GM12801 (cell line): ENCODE measurements around the gene PTPRD.

Experiments used
- TF ChIP-seq, protein P1 (sequence below): IDR thresholded peaks from one replicate; pipeline ENCODE4 v1.5.1; 2011; ENCODE audit warnings: control low read depth; ENCODE audit not compliant: insufficient read length; ENCODE audit errors: extremely low read depth

The PTPRD gene

DNA sequence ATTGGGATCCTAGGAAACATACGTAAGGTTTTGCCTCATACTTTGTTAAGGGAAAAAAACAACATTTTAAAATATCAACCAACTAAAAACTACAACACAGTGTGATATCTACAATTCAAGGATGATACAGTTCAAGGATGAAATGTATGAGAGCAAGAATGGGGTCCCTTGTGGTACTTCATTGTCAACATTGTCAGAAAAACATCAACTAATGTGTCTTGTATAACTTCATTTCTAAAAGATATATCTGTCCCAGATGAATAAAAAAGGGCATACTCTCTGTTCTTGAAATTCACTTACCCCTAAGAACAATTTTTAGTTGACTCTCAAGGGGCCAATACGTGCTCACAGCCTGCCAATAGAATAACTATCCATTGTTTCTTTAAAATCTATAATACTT, 1250.5 kb downstream of the PTPRD start:
- TF ChIP-seq, protein P1, sequence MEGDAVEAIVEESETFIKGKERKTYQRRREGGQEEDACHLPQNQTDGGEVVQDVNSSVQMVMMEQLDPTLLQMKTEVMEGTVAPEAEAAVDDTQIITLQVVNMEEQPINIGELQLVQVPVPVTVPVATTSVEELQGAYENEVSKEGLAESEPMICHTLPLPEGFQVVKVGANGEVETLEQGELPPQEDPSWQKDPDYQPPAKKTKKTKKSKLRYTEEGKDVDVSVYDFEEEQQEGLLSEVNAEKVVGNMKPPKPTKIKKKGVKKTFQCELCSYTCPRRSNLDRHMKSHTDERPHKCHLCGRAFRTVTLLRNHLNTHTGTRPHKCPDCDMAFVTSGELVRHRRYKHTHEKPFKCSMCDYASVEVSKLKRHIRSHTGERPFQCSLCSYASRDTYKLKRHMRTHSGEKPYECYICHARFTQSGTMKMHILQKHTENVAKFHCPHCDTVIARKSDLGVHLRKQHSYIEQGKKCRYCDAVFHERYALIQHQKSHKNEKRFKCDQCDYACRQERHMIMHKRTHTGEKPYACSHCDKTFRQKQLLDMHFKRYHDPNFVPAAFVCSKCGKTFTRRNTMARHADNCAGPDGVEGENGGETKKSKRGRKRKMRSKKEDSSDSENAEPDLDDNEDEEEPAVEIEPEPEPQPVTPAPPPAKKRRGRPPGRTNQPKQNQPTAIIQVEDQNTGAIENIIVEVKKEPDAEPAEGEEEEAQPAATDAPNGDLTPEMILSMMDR = no peak

DNA sequence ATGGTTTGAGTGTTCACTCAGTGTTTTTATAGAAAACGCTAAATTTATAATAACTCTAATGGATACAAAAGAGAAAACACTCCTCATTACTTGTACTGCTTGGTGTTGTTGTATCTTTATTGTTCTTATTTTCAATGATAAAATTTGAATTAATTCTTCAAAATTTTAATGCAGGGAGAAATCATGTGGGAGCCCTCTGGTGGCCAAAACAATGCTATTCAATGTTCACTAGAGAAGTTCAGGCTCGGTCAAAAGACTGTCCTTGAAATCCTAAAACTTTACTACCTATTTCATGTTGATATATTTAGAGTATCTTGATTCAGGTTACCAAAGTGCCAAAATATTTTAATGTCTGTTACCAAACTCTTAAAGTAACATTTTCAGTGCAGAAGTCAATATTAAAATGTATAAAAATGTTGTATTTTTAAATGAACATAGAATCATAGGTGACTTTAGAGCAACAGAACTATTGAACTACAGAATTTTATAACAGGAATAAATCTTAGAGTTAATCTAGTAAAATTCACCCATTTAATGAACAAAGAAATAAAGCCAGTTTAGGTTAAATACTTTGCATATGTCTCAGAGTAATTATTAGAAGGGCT, 1259.8 kb downstream of the PTPRD start:
- TF ChIP-seq, protein P1 = no peak

DNA sequence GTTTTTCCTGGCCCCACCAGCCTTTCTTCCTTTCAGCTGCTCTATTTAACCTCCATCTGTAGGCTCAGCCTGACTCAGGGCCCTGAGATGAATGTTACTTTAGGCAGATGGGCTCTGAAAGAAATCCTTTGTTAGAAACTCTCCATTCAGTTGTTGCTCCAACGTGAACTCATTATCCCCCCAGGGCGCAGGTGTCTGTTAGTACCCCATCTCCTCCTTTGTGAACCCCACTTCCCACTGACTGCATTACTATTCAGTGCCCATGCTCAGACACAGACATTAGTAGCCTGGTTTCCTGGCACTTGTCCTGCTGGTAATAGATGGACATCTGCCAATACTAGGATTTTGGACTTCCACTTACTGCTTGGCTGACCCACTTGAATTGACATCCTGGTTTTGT, 1271.6 kb downstream of the PTPRD start:
- TF ChIP-seq, protein P1 = no peak

DNA sequence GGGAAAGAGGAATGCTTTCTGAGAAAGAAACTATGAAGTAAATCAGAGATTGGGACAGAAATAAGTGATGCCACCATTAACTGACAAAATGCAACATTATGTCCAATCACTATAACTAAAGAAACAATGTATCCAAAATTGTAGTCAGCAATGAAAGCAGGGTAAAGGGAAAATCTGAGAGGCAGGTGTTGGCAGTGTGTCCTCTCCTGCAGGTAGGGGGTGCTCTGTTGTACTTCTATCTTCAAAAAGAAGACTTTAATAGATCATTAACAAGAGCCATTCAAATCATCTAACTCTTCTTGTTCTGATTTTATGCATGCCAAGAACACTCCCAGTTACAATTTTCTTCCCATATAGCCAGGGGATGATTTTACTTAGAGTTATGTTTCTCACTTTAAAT, 1275.7 kb downstream of the PTPRD start:
- TF ChIP-seq, protein P1 = no peak

DNA sequence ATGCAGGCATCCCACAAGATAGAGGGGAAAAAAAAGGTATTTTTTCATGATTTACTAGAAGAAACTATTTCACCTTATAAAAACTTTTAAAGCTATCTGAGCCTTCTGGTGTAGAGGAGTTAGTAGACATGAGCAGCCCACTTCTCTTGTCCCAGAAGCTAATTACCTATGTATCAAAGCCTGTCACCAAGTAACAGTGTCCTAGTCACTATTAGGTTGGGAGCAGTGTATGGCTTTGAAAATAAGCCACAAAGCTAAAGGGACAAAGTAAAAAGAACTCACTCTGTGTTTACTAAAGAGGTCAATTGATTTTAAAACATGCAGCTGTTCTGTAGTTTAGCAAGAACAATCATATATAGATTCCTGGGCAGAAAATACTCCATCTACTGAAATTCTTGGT, 1286.1 kb downstream of the PTPRD start:
- TF ChIP-seq, protein P1 = no peak

DNA sequence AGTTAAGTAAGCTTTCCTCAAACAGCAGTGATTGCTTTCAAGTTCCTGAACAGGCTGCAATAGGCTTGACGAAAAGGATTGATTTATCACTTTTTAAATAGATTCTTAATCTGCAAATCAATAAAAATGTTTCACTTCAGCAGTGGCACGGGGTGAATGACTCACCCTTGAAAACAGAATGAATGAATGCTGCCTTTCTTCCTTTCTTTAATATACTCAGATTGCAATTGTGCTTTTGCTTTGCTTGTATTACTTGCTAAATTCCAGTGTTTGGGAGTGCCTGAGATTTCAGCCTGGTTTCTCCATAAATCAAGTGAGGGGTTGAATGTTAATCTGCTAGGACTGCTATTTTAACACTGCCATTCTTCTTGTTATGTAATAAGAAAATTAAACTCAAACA, 1293.8 kb downstream of the PTPRD start:
- TF ChIP-seq, protein P1 = no peak

DNA sequence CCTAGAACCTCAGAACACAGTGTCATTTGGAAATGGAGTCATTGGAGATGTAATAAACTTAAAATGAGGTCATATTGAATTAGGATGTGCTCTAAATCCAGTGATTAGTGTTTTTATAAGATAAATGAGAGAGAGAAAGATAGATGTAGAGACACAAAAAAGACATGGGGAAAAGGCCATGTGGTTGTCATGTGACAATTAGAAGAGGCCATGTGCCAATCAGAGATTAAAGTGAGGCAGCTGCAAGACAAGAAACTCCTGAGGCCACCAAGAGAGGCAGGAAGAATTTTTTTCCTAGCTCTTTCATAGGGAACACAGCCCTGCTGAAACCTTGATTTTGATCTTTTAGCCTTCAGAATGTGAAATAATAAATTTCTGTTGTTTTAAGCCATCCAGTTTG, 1307.2 kb downstream of the PTPRD start:
- TF ChIP-seq, protein P1 = no peak
